Urinary bladder (tissue), 4 donors: Measurements from ENCODE around the gene SRPX. TPM values are rescaled to one million over a fixed set of nuclear protein-coding genes. Genes with fewer than 3 reads are reported as not detected.

Experiments used
- DNase-seq: peaks from one replicate; pipeline ENCODE4 v3.0.0-alpha.2; 2015; ENCODE audit errors: extremely low spot score
- H3K27ac ChIP-seq: one replicate; pipeline ENCODE4 v1.5.1; 2013; ENCODE audit warnings: low read depth, mild to moderate bottlenecking, moderate library complexity
- H3K36me3 ChIP-seq: one replicate; pipeline ENCODE4 v1.6.1; 2013; ENCODE audit warnings: mild to moderate bottlenecking, moderate library complexity; ENCODE audit not compliant: insufficient read depth
- H3K4me1 ChIP-seq: one replicate; pipeline ENCODE4 v1.6.1; 2013; ENCODE audit warnings: mild to moderate bottlenecking, moderate library complexity; ENCODE audit not compliant: insufficient read depth
- H3K4me3 ChIP-seq: one replicate; pipeline ENCODE4 v1.5.1; 2013; ENCODE audit warnings: low read depth, low read length
- WGBS: extraction: QIAGEN DNeasy Blood & Tissue Kit; methylation state at CpG from one replicate; pipeline ENCODE4 v1.1.7; 2013; 5-methylcytosine and 5-hydroxymethylcytosine counted together
- polyA plus RNA-seq: library from polyadenylated mRNA; stranded (reverse); fragments of 200-250 nt; gene quantifications from one replicate; pipeline ENCODE4 v1.2.3, GENCODE V29; 2013
- total RNA-seq: library from RNA; depleted of rRNA; stranded (reverse); fragments of >200 nt; gene quantifications from one replicate; pipeline ENCODE4 v1.2.3, GENCODE V29; 2014
- donor health status: healthy with polysubstance abuse.
- donor health status: healthy.

SRPX gene, protein sequence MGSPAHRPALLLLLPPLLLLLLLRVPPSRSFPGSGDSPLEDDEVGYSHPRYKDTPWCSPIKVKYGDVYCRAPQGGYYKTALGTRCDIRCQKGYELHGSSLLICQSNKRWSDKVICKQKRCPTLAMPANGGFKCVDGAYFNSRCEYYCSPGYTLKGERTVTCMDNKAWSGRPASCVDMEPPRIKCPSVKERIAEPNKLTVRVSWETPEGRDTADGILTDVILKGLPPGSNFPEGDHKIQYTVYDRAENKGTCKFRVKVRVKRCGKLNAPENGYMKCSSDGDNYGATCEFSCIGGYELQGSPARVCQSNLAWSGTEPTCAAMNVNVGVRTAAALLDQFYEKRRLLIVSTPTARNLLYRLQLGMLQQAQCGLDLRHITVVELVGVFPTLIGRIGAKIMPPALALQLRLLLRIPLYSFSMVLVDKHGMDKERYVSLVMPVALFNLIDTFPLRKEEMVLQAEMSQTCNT
- 82.7 TPM for total RNA-seq
- polyA plus RNA-seq, result 333 TPM

GRCh38 chrX:38220415-38221390 lies at the start of gene SRPX:
TSS of gene SRPX (minus strand) at chrX:38220871. CDS start at chrX:38220792, 79 bp downstream.
- no peaks in the 10 kb centered on the region for H3K4me1 ChIP-seq
- no peak for DNase-seq
- peak within 1 kb of the TSS; percentile 70 for H3K4me3 ChIP-seq
- 2% methylated on average over 76 of the region's 76 CpGs for WGBS
- no peaks in the 10 kb centered on the region for H3K36me3 ChIP-seq
- peak within 1 kb of the TSS; percentile 67 for H3K27ac ChIP-seq

GRCh38 chrX:38268011-38268410 lies 47.3 kb upstream of the SRPX start:
- 96% methylated on average over 3 of the region's 3 CpGs for WGBS
- Histone ChIP-seq H3K27ac (no peak overlapping the region), H3K4me1 (no peaks in the 10 kb centered on the region), H3K4me3 (no peak overlapping the region), H3K36me3 (no peaks in the 10 kb centered on the region)
- DNase-seq, result no peak

- Histone ChIP-seq H3K4me1 (no peaks in the 10 kb centered on the region), H3K36me3 (no peaks in the 10 kb centered on the region), H3K4me3 (no peak overlapping the region), H3K27ac (no peak overlapping the region)
- WGBS, result 41% methylated on average over 9 of the region's 9 CpGs
- no peak for DNase-seq
Measured at GRCh38 chrX:38262715-38263620, 42.3 kb upstream of the SRPX start.

- H3K27ac ChIP-seq, result no peak overlapping the region
- H3K36me3 ChIP-seq, result no peaks in the 10 kb centered on the region
- DNase-seq, result no peak
- WGBS, result 58% methylated on average over 4 of the region's 4 CpGs
- no peak overlapping the region for H3K4me3 ChIP-seq
- H3K4me1 ChIP-seq, result no peaks in the 10 kb centered on the region
Measured at GRCh38 chrX:38260231-38260630, 39.6 kb upstream of the SRPX start.

- H3K36me3 ChIP-seq, result no peaks in the 10 kb centered on the region
- WGBS, result 97% methylated on average over 30 of the region's 30 CpGs
- H3K4me1 ChIP-seq, result no peaks in the 10 kb centered on the region
- DNase-seq, result no peak
- no peak overlapping the region for H3K4me3 ChIP-seq
- H3K27ac ChIP-seq, result no peak overlapping the region
Measured at GRCh38 chrX:38256019-38256418, 35.3 kb upstream of the SRPX start.

DNA sequence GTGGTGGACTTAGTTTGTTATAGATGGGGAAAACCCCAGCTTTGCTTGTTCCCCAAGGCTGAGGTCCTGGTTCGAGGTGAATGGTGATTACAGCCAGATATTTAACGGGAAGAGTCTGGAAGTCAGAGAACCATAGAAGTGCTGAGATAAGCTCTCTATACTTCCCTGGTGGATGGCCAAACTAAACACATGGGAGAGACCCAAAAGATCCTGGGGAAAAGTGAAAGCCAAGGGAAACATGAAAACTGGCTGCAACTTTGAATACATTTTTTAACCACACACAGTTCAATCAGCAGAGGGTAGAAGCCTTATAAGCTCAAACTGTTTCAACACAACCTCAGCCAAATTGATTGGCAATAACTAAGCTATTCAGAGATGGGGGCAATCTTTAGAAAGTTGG lies 29.3 kb upstream of the SRPX start:
- Histone ChIP-seq H3K4me1 (no peaks in the 10 kb centered on the region), H3K27ac (no peak overlapping the region), H3K36me3 (no peaks in the 10 kb centered on the region), H3K4me3 (no peak overlapping the region)
- WGBS, result 37% methylated on average over 2 of the region's 2 CpGs
- DNase-seq, result no peak

DNA sequence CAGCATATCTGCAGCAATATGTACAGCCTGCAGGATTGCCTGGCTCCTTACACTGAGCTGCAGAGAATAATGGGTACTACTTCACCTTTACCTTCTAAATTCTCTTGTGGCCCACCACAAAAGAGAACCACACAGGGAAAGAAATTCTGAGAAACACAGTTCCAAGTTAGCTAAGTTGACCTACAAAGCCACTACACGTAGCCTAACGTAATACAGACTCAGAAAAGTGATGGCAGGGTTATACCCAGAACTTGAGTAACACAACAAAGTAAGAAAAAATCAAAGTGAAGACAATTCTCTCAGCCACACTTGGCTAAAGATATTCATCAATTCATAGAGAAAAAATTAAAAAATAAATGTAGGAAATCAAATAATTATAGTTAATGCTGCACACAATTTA lies 26.4 kb upstream of the SRPX start:
- no peak for DNase-seq
- Histone ChIP-seq H3K4me1 (no peaks in the 10 kb centered on the region), H3K27ac (no peak overlapping the region), H3K4me3 (no peak overlapping the region), H3K36me3 (no peaks in the 10 kb centered on the region)
- WGBS, result 92% methylated on average over 2 of the region's 2 CpGs

GRCh38 chrX:38240541-38240940 lies 19.9 kb upstream of the SRPX start:
- WGBS, result 55% methylated on average over 2 of the region's 2 CpGs
- no peaks in the 10 kb centered on the region for H3K36me3 ChIP-seq
- no peak overlapping the region for H3K27ac ChIP-seq
- DNase-seq, result no peak
- no peak overlapping the region for H3K4me3 ChIP-seq
- no peaks in the 10 kb centered on the region for H3K4me1 ChIP-seq

DNA sequence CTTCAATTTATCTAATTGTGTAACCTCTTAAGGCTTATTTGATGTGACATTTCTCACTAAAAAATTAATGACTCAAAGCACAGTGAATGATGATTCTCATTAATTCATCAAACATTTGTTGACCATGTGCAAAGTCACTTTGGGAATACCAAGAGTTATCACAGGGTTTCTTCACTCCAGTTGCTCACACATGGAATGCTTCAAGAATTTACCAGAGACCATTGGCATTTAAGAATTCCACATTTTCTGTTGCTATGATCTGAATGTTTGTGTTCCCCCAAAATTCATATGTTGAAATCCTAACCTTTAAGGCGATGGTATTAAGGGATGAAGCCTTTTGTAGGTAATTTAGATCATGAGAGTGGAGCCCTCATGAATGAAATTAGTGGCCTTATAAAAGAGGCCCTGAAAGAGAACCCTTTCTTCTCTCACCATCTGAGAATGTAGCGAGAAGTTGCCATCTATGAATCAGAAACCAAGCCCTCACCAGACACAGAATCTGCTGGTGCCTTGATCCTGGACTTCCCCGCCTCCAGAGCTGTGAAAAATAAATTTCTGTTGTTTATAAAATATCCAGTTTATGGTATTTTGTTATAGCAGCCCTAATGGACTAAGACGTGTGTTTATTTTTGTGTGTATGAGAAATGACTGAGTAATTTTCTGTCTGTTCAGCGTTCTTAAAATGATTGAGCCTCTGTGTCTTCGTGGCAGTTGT lies 16.4 kb upstream of the SRPX start:
- Histone ChIP-seq H3K27ac (no peak overlapping the region), H3K36me3 (no peaks in the 10 kb centered on the region), H3K4me1 (no peaks in the 10 kb centered on the region), H3K4me3 (no peak overlapping the region)
- 96% methylated on average over 6 of the region's 6 CpGs for WGBS
- DNase-seq, result no peak

DNA sequence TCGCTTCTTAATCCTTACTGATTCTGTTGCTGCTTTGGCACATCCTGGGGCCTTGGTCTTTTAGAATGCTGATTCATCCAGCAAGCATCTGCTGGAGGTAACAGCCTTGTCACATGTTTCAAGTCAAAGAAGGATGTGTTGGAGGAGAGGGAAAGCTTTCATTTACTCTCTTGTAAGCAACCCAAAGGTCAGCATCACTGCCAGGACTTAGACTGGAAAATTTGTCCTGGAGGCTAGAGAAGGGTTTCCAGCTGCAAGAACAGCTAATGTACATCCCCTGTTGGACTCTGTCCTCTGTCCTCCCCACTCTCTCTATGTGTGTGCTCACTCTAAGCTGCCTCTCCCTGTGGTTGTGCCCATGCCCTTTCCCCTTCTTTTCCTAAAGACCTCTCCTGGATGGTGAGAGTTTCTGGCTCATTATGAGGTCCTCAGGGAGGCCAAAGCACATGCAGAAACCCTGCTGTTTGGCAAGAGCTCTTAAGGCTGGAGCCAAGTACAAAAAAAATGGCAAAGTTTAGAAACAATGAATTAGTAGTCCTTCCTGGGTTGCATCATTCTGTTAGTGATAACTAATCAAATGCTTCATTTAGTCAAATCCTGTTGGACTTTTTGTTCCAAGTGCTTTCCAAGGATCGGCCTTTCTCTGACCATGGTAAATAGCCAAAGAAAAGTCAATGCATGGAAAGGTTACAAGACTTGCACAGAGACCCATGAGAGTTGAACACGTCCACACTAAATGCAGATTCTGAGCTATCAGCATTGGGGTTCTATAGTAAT lies 13.4 kb upstream of the SRPX start:
- H3K36me3 ChIP-seq, result no peaks in the 10 kb centered on the region
- DNase-seq, result no peak
- no peak overlapping the region for H3K4me3 ChIP-seq
- H3K27ac ChIP-seq, result no peak overlapping the region
- no peaks in the 10 kb centered on the region for H3K4me1 ChIP-seq
- 21% methylated on average over 3 of the region's 3 CpGs for WGBS

DNA sequence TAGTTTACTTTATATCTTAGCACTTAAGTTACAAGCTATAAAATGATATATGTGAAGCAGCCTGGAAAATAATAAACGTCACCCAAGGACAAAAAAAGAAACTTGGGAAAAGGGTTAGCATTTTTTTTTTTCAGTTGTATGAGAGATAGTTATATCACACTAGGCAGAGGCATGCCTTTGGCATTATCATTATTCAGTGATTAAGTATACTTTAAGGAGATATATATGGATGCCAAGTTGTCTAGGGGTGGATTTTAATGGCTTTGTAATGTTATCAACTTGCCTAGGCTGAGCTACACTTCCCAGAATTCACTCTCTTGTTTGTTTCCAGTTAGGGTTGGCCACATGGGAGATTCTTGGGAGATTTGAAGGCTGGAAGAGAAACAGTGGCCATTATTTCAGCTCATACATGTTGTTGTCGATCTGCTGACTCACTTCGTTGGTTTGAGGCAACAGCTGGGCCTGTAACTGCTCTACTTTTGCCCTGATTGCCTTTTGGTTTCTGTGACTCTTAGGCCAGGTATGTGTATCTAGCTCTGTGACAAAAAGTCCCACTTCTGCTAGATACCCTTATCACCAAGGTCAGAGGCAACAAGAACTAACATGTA lies 11.5 kb upstream of the SRPX start:
- no peak for DNase-seq
- Histone ChIP-seq H3K36me3 (no peaks in the 10 kb centered on the region), H3K27ac (no peak overlapping the region), H3K4me3 (no peak overlapping the region), H3K4me1 (no peaks in the 10 kb centered on the region)
- 22% methylated on average over 3 of the region's 3 CpGs for WGBS

DNA sequence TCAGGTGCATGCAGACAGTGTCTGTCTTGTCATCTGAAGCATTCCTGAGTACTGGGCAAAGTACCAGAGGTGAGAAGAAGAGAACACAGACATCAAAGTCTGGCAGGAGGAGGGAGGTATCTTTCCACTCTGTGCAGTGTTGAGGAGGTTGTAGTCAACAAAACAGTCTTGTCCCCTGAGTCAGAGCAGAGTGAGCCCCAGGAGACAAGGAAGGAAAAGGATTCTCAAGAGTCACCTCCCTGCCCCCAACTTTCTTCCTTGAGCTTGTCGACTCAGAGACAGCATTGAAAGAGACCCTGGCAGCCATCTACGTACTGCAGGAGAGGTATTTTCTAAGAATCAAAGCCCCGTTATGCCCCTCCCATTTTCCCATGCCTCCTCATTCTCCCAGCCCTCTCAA lies 4.4 kb upstream of the SRPX start:
- Histone ChIP-seq H3K4me1 (no peaks in the 10 kb centered on the region), H3K4me3 (no peak overlapping the region), H3K36me3 (no peaks in the 10 kb centered on the region), H3K27ac (no peak overlapping the region)
- WGBS, result 14% methylated on average over 3 of the region's 3 CpGs
- no peak for DNase-seq
